Duodenal mucosa (tissue), 2 donors: ENCODE data around the gene RFK.

Experiments
- H3K27ac ChIP-seq: one replicate; pipeline ENCODE4 v1.7.0; 2013; ENCODE audit warnings: low read depth, low read length
- H3K27me3 ChIP-seq, 2 donors: one replicate each; pipeline ENCODE4 v1.7.0; 2013; ENCODE audit warnings: low read length in 2 of 2, control low read depth in 1 of 2; ENCODE audit not compliant: insufficient read depth in 2 of 2, control insufficient read depth in 1 of 2
- H3K36me3 ChIP-seq, 2 donors: one replicate each; pipeline ENCODE4 v1.7.0; 2013; ENCODE audit warnings: low read length in 2 of 2, control low read depth in 1 of 2; ENCODE audit not compliant: insufficient read depth in 2 of 2, control insufficient read depth in 1 of 2
- H3K4me1 ChIP-seq, 2 donors: one replicate each; pipeline ENCODE4 v1.7.0; 2013; ENCODE audit warnings: low read length in 2 of 2, control low read depth in 1 of 2; ENCODE audit not compliant: insufficient read depth in 2 of 2, control insufficient read depth in 1 of 2
- H3K4me3 ChIP-seq, 2 donors: one replicate each; pipeline ENCODE4 v1.7.0; 2013; ENCODE audit warnings: low read length in 2 of 2, low read depth in 1 of 2
- H3K9ac ChIP-seq, 2 donors: one replicate each; pipeline ENCODE4 v1.7.0; 2013; ENCODE audit warnings: low read length in 2 of 2, low read depth in 1 of 2
- H3K9me3 ChIP-seq, 2 donors: one replicate each; pipeline ENCODE4 v1.7.0; 2013; ENCODE audit warnings: low read length in 2 of 2, control low read depth in 1 of 2; ENCODE audit not compliant: control insufficient read depth in 1 of 2

Gene RFK

DNA sequence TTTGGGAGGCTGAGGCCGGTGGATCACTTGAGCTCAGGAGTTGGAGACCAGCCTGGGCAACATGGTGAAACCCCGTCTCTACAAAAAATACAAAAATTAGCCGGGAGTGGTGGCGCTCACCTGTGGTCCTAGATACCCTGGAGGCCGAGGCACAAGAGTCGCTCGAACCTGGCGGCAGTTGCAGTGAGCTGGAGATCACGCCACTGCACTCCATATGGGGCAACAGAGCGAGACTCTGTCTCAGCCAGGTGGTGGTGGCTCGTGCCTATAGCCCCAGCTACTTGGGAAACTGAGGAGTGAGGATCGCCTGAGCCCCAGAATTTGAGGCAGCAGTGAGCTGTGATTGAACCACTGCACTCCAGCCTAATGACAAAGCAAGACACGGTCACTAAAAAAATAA is 2.4 kb upstream of the RFK start:
- no peaks in the 10 kb centered on the region for H3K27me3 ChIP-seq

GRCh38 chr9:76396144-76396543 is 1.9 kb upstream of the RFK start:
- Histone ChIP-seq H3K9me3 (no peaks in the 10 kb centered on the region), H3K4me3 (no peak overlapping the region), H3K27ac (no peak overlapping the region), H3K4me1 (peaks cover 12 to 21% of the 10 kb centered on the region in 2 donors), H3K9ac (no peak overlapping the region), H3K36me3 (no peaks in the 10 kb centered on the region), H3K27me3 (no peaks in the 10 kb centered on the region)

More for the DNA sequence above, 2.4 kb upstream of the RFK start:
- H3K27ac ChIP-seq: no peak overlapping the region
- H3K4me1 ChIP-seq: peaks cover 12 to 19% of the 10 kb centered on the region in 2 donors
- H3K9ac ChIP-seq: no peak overlapping the region
- H3K36me3 ChIP-seq: no peaks in the 10 kb centered on the region
- H3K4me3 ChIP-seq: no peak overlapping the region
- H3K9me3 ChIP-seq: no peaks in the 10 kb centered on the region

GRCh38 chr9:76395381-76395780 is 1.2 kb upstream of the RFK start:
- H3K27me3 ChIP-seq: no peaks in the 10 kb centered on the region
- no peaks in the 10 kb centered on the region for H3K9me3 ChIP-seq
- no peaks in the 10 kb centered on the region for H3K36me3 ChIP-seq
- peaks cover 12 to 28% of the 10 kb centered on the region in 2 donors for H3K4me1 ChIP-seq
- peak overlapping the region; percentile 41 to 92 for H3K9ac ChIP-seq
- no peak overlapping the region for H3K27ac ChIP-seq
- H3K4me3 ChIP-seq: peak overlapping the region; percentile 85 to 89

DNA sequence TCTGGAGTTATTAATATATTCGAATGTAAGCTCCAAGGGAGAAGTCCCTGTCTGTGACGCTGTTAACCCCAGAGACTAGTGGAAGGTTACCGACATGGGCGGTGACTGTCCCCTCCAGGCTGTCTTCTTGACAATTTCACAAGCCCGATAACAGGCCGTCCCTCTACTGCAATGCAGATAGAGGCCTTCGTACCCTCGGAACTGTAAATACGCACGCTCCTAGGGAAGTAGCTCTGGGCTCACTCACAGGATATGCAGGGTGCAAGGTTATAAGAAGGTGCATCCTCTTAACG is 680 bp upstream of the RFK start:
- Histone ChIP-seq H3K36me3 (no peaks in the 10 kb centered on the region), H3K27me3 (no peaks in the 10 kb centered on the region), H3K9me3 (no peaks in the 10 kb centered on the region)

GRCh38 chr9:76390656-76391055 is 3.6 kb downstream of the RFK start:
- no peak overlapping the region for H3K4me3 ChIP-seq
- peaks cover 7 to 19% of the 10 kb centered on the region in 2 donors for H3K36me3 ChIP-seq
- H3K9ac ChIP-seq: no peak overlapping the region
- H3K27me3 ChIP-seq: no peaks in the 10 kb centered on the region
- no peak overlapping the region for H3K27ac ChIP-seq
- H3K4me1 ChIP-seq: peaks cover 12 to 24% of the 10 kb centered on the region in 2 donors
- no peaks in the 10 kb centered on the region for H3K9me3 ChIP-seq

More for the DNA sequence above, 680 bp upstream of the RFK start:
- H3K4me1 ChIP-seq: peaks cover 12 to 28% of the 10 kb centered on the region in 2 donors
- H3K9ac ChIP-seq: peak overlapping the region; percentile 84 to 92
- peak overlapping the region; percentile 85 to 89 for H3K4me3 ChIP-seq
- H3K27ac ChIP-seq: peak overlapping the region; percentile 85

- Histone ChIP-seq H3K4me3 (no peak overlapping the region), H3K27me3 (no peaks in the 10 kb centered on the region), H3K27ac (no peak overlapping the region), H3K9me3 (no peaks in the 10 kb centered on the region), H3K36me3 (peaks cover 3 to 4% of the 10 kb centered on the region in 2 donors), H3K4me1 (peaks cover 5% of the 10 kb centered on the region in 2 donors), H3K9ac (no peak overlapping the region)
These were observed 14.7 kb downstream of the RFK start for GRCh38 chr9:76379494-76379893.

DNA sequence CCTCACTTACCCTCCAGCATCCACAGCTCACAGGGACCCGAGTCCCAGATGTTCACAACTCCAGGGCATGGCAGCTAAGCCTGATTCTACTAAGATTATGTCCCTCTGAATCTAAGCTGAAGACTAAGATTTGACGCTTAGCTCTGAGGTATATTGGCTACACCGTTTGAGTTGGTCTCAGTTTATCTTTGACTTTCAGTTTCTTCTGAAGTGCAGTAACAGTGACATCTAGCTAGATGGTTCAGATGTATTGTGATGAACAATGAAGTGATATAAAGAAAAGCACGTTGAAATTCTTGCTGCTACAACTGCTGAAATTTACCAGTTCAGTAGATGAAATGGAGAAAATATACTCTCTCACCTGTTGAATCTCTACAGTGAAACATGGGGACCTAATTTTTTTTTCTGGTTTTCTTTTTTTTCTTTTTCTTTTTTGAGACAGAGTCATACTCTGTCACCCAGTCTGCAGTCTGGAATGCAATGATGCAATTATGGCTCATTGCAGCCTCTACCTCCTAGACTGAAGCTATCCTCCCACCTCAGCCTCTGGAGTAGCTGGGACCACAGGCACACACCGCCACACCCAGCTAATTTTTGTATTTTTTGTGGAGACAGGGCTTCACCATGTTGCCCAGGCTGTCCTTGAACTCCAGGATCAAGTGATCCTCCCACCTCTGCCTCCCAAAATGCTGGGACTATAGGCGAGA is 15.7 kb downstream of the RFK start:
- peaks cover 0 to 3% of the 10 kb centered on the region in 2 donors for H3K36me3 ChIP-seq
- no peaks in the 10 kb centered on the region for H3K9me3 ChIP-seq
- no peak overlapping the region for H3K27ac ChIP-seq
- peaks cover 15% of the 10 kb centered on the region in 2 donors for H3K4me1 ChIP-seq
- H3K4me3 ChIP-seq: no peak overlapping the region
- no peak overlapping the region for H3K9ac ChIP-seq
- no peaks in the 10 kb centered on the region for H3K27me3 ChIP-seq

DNA sequence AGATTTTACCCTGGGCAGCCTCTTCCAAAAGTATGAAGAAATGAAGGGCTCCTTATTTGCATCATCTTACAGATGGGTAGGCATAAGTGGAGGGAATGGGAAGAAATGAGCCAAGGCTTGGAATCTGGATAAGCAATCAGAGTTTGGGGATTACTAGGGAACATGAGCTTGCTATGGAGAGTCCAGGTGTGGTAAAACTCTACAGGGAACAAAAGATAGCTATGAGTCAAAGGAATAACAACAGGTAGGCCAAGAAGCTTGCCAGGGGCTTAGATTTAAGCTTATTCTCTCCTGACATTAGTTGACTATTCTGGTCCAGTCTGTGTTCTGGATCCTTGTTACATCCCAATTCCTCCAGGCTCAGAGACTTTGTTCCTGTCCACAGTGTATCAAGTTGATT is 16.4 kb downstream of the RFK start:
- no peak overlapping the region for H3K9ac ChIP-seq
- H3K36me3 ChIP-seq: no peaks in the 10 kb centered on the region
- H3K4me3 ChIP-seq: no peak overlapping the region
- no peak overlapping the region for H3K27ac ChIP-seq
- no peaks in the 10 kb centered on the region for H3K27me3 ChIP-seq
- H3K4me1 ChIP-seq: peaks cover 22% of the 10 kb centered on the region in 2 donors
- no peaks in the 10 kb centered on the region for H3K9me3 ChIP-seq

DNA sequence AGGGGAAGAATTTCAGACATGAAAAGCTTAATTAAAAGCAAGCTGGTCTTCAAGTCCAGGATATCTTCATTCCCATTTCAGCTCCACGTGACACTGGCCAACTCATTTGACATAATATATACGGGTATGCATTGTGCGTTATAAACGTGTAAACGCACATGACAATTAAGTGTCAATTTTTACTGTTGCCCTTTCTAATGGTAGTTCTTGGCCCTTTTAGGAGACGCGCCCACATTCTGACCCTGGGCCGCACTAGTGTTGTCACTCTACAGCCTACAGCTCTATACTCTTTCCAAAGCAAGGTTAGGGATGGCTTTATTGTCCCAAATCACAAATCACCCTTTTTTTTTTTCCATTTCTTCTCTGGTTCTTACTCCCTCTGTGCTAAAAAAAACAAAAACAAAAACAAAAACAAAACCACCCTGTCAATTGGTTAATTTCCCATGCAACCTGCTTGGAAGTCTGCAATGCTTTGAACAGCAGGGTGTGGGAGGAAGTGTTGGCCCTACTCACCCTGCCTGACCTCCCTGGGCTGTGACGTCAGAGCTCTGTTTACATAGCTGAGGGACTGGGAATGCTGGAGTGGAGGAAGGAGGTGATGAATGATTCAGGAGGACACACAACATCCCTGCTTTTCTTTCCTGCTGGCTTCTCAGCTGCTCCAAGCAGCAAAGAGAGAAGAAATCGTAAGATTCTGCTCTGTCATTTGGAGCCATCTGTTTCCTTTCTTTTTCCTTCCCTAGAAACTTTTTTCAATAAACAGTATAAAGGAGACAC is 19.3 kb downstream of the RFK start:
- H3K9ac ChIP-seq: no peak overlapping the region
- H3K4me1 ChIP-seq: peaks cover 39 to 40% of the 10 kb centered on the region in 2 donors
- no peaks in the 10 kb centered on the region for H3K27me3 ChIP-seq
- no peaks in the 10 kb centered on the region for H3K9me3 ChIP-seq
- peak overlapping the region in 1 of 2 donors; percentile 9 for H3K4me3 ChIP-seq
- no peaks in the 10 kb centered on the region for H3K36me3 ChIP-seq
- H3K27ac ChIP-seq: peak overlapping the region; percentile 52

DNA sequence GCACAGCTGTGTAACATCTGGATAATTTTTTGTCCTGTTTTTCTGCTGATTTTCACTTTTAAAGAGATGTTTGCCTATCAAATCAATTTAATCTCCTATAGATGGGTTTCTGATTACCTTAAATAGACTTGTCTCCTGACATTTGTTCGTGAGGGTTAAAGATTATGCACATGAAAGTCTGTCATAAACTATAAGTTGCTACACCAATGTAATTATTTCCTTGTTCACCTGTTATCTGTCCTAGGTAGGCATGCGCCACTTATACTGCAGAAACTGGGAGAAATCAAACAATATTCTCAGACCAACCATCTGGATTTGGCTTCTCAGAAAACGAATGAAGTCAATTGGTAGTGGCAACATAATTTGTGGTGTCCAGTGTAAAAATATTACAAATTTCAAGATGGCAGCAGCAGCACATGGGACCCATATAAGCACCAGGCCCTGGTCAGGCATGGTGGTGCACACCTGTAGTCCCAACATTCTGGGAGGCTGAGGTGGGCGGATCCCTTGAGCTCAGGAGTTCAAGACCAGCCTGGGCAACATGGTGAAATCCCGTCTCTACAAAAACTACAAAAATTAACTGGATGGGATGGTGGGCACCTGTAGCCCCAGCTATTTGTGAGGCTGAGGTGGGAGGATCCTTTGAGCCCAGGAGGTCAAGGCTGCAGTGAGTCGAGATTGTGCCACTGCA is 20.3 kb downstream of the RFK start:
- Histone ChIP-seq H3K4me1 (peaks cover 46 to 47% of the 10 kb centered on the region in 2 donors), H3K4me3 (peak overlapping the region in 1 of 2 donors; percentile 14), H3K27ac (peak overlapping the region; percentile 52), H3K36me3 (no peaks in the 10 kb centered on the region), H3K9ac (no peak overlapping the region), H3K9me3 (no peaks in the 10 kb centered on the region), H3K27me3 (no peaks in the 10 kb centered on the region)
